ENCODE data around the gene ADAMTS17.
A peak's percentile ranks its signal among the peaks of the same experiment; 100 is the strongest.

ADAMTS17 gene

GRCh38 chr15:100310513-100311153 lies 31.1 kb downstream of the ADAMTS17 start:
- no peak for DNase-seq (ENCODE audit: low spot score)

- DNase-seq (ENCODE audit: low spot score): no peak
These were observed 31.8 kb downstream of the ADAMTS17 start for GRCh38 chr15:100310041-100310405.

GRCh38 chr15:100309109-100310040 lies 32.4 kb downstream of the ADAMTS17 start:
- DNase-seq (ENCODE audit: low spot score): no peak

GRCh38 chr15:100308608-100309007 lies 33.2 kb downstream of the ADAMTS17 start:
- DNase-seq (ENCODE audit: low spot score): no peak

GRCh38 chr15:100308213-100308600 lies 33.6 kb downstream of the ADAMTS17 start:
- no peak for DNase-seq (ENCODE audit: low spot score)

- DNase-seq (ENCODE audit: low spot score): no peak
These were observed 34.2 kb downstream of the ADAMTS17 start for GRCh38 chr15:100307241-100308212.

GRCh38 chr15:100306098-100306497 lies 35.7 kb downstream of the ADAMTS17 start:
- DNase-seq (ENCODE audit: low spot score): no peak

- no peak for DNase-seq (ENCODE audit: low spot score)
These were observed 39.8 kb downstream of the ADAMTS17 start for GRCh38 chr15:100301910-100302431.

GRCh38 chr15:100298257-100298656 lies 43.5 kb downstream of the ADAMTS17 start:
- no peak for DNase-seq (ENCODE audit: low spot score)

GRCh38 chr15:100297812-100298211 lies 44.0 kb downstream of the ADAMTS17 start:
- DNase-seq (ENCODE audit: low spot score): no peak

- no peak for DNase-seq (ENCODE audit: low spot score)
These were observed 45.7 kb downstream of the ADAMTS17 start for GRCh38 chr15:100295939-100296565.

GRCh38 chr15:100292010-100292409 lies 49.8 kb downstream of the ADAMTS17 start:
- DNase-seq (ENCODE audit: low spot score): no peak

- peak; percentile 60 for DNase-seq (ENCODE audit: low spot score)
These were observed 50.7 kb downstream of the ADAMTS17 start for GRCh38 chr15:100291106-100291505.

- DNase-seq (ENCODE audit: low spot score): no peak
These were observed 56.0 kb downstream of the ADAMTS17 start for GRCh38 chr15:100285641-100286295.

- DNase-seq (ENCODE audit: low spot score): peak; percentile 31
These were observed 57.1 kb downstream of the ADAMTS17 start for GRCh38 chr15:100284701-100285100.

GRCh38 chr15:100284191-100284590 lies 57.6 kb downstream of the ADAMTS17 start:
- peak; percentile 88 for DNase-seq (ENCODE audit: low spot score)

GRCh38 chr15:100281096-100281917 lies 60.5 kb downstream of the ADAMTS17 start:
- no peak for DNase-seq (ENCODE audit: low spot score)

- DNase-seq (ENCODE audit: low spot score): no peak
These were observed 61.9 kb downstream of the ADAMTS17 start for GRCh38 chr15:100279849-100280248.

- no peak for DNase-seq (ENCODE audit: low spot score)
These were observed 62.3 kb downstream of the ADAMTS17 start for GRCh38 chr15:100279446-100279845.

Data from kidney tubule cell (primary cell).